ENCODE measurements around the gene EAF1. TPM values are rescaled to one million over a fixed set of nuclear protein-coding genes. Genes with fewer than 3 reads are reported as not detected.

Gene EAF1
- total RNA-seq, 1 donor from 2014 or later: 25.6 TPM

- Histone ChIP-seq H3K4me1 (peaks cover 36% of the 10 kb centered on the region), H3K4me3 (peak overlapping the region; percentile 84), H3K27me3 (ENCODE audit: low read depth) (no peaks in the 10 kb centered on the region), H3K9me3 (no peaks in the 10 kb centered on the region), H3K36me3 (peaks cover 50% of the 10 kb centered on the region), H3K27ac (no peak overlapping the region)
- no peak for DNase-seq
- intact Hi-C loops (cut with DNase I): no loop called here
- ATAC-seq: no peak
- TF ChIP-seq CTCF (IDR thresholded peaks at IDR 0.05): no peak
Observed at GRCh38 chr3:15429080-15429479, 1.7 kb downstream of the EAF1 start.

GRCh38 chr3:15430624-15431023 lies 3.2 kb downstream of the EAF1 start:
- Histone ChIP-seq H3K4me3 (no peak overlapping the region), H3K4me1 (peaks cover 33% of the 10 kb centered on the region), H3K36me3 (peaks cover 53% of the 10 kb centered on the region), H3K9me3 (no peaks in the 10 kb centered on the region), H3K27me3 (ENCODE audit: low read depth) (no peaks in the 10 kb centered on the region), H3K27ac (no peak overlapping the region)
- intact Hi-C loops (cut with DNase I): no loop called here
- TF ChIP-seq CTCF (IDR thresholded peaks at IDR 0.05): no peak
- DNase-seq (no peak), ATAC-seq (no peak)

- DNase-seq (no peak), ATAC-seq (no peak)
- no peak for TF ChIP-seq CTCF (IDR thresholded peaks at IDR 0.05)
- no peak overlapping the region for H3K27ac ChIP-seq
- H3K36me3 ChIP-seq: peaks cover 61% of the 10 kb centered on the region
- H3K4me3 ChIP-seq: no peak overlapping the region
- H3K4me1 ChIP-seq: peaks cover 26% of the 10 kb centered on the region
- no peaks in the 10 kb centered on the region for H3K27me3 ChIP-seq (ENCODE audit: low read depth)
- intact Hi-C loops (cut with DNase I): no loop called here
- H3K9me3 ChIP-seq: no peaks in the 10 kb centered on the region
Observed at GRCh38 chr3:15431256-15431837, 3.9 kb downstream of the EAF1 start.

GRCh38 chr3:15433531-15433930 lies 6.1 kb downstream of the EAF1 start:
- Histone ChIP-seq H3K4me1 (peaks cover 18% of the 10 kb centered on the region), H3K27ac (no peak overlapping the region), H3K36me3 (peaks cover 82% of the 10 kb centered on the region), H3K27me3 (ENCODE audit: low read depth) (no peaks in the 10 kb centered on the region), H3K9me3 (no peaks in the 10 kb centered on the region), H3K4me3 (no peak overlapping the region)
- DNase-seq (no peak), ATAC-seq (no peak)
- no peak for TF ChIP-seq CTCF (IDR thresholded peaks at IDR 0.05)
- intact Hi-C loops (cut with DNase I): no loop called here

- Histone ChIP-seq H3K36me3 (peaks cover 95% of the 10 kb centered on the region), H3K9me3 (no peaks in the 10 kb centered on the region), H3K4me3 (no peak overlapping the region), H3K4me1 (peaks cover 6% of the 10 kb centered on the region), H3K27me3 (ENCODE audit: low read depth) (no peaks in the 10 kb centered on the region), H3K27ac (no peak overlapping the region)
- intact Hi-C loops (cut with DNase I): no loop called here
- no peak for TF ChIP-seq CTCF (IDR thresholded peaks at IDR 0.05)
- ATAC-seq (no peak), DNase-seq (no peak)
Observed at GRCh38 chr3:15434756-15435155, 7.4 kb downstream of the EAF1 start.
